SJCRH30 (cell line): ENCODE results near the gene GLS. TPM values are rescaled to one million over a fixed set of nuclear protein-coding genes. Genes with fewer than 3 reads are reported as not detected.

Experiments
- DNase-seq, 2 experiments: peaks; one replicate each; pipeline ENCODE4 v3.0.0-alpha.2; 2015 to 2020
- H3K27ac ChIP-seq: fragments of 250-450 bp; sonication (Bioruptor Pico); 2 replicates; pipeline ENCODE4 v1.5.1; 2020; ENCODE audit warnings: mild to moderate bottlenecking, moderate library complexity
- H3K27me3 ChIP-seq: fragments of 250-450 bp; sonication (Bioruptor Pico); 2 replicates; pipeline ENCODE4 v1.5.1; 2020; ENCODE audit warnings: mild to moderate bottlenecking, moderate library complexity
- H3K36me3 ChIP-seq: fragments of 250-450 bp; sonication (Bioruptor Pico); 2 replicates; pipeline ENCODE4 v1.5.1; 2020; ENCODE audit warnings: mild to moderate bottlenecking, moderate library complexity
- H3K4me1 ChIP-seq: fragments of 250-450 bp; sonication (Bioruptor Pico); 2 replicates; pipeline ENCODE4 v1.5.1; 2020; ENCODE audit warnings: mild to moderate bottlenecking, moderate library complexity
- H3K4me3 ChIP-seq: fragments of 250-450 bp; sonication (Bioruptor Pico); 2 replicates; pipeline ENCODE4 v1.5.1; 2020; ENCODE audit warnings: mild to moderate bottlenecking, moderate library complexity
- H3K9me3 ChIP-seq: fragments of 250-450 bp; sonication (Bioruptor Pico); replicated peaks from 2 replicates; pipeline ENCODE4 v1.5.1; 2020; ENCODE audit warnings: mild to moderate bottlenecking, moderate library complexity
- total RNA-seq: library from RNA; depleted of rRNA; stranded (reverse); fragments of >200 nt; shearing (Covaris generic); gene quantifications from 2 replicates; pipeline ENCODE4 v1.2.3, GENCODE V29; 2014

The GLS gene
- total RNA-seq, 1 experiment from 2014 or later: 283 TPM

GRCh38 chr2:190887089-190887488 lies 6.5 kb downstream of the GLS start:
- no peaks in the 10 kb centered on the region for H3K9me3 ChIP-seq
- no peak overlapping the region for H3K27ac ChIP-seq
- no peak for DNase-seq
- peaks cover 34% of the 10 kb centered on the region for H3K4me1 ChIP-seq
- H3K36me3 ChIP-seq: peaks cover 69% of the 10 kb centered on the region
- no peaks in the 10 kb centered on the region for H3K27me3 ChIP-seq
- no peak overlapping the region for H3K4me3 ChIP-seq

GRCh38 chr2:190888449-190888848 lies 7.8 kb downstream of the GLS start:
- peaks cover 27% of the 10 kb centered on the region for H3K4me1 ChIP-seq
- H3K4me3 ChIP-seq: no peak overlapping the region
- H3K36me3 ChIP-seq: peaks cover 74% of the 10 kb centered on the region
- no peak for DNase-seq
- H3K9me3 ChIP-seq: no peaks in the 10 kb centered on the region
- no peaks in the 10 kb centered on the region for H3K27me3 ChIP-seq
- no peak overlapping the region for H3K27ac ChIP-seq

- Histone ChIP-seq H3K27me3 (no peaks in the 10 kb centered on the region), H3K4me3 (no peak overlapping the region), H3K4me1 (peaks cover 18% of the 10 kb centered on the region), H3K9me3 (no peaks in the 10 kb centered on the region), H3K27ac (no peak overlapping the region), H3K36me3 (peaks cover 71% of the 10 kb centered on the region)
- DNase-seq: no peak
Observed at GRCh38 chr2:190889175-190889943, 8.7 kb downstream of the GLS start.

- Histone ChIP-seq H3K27ac (no peak overlapping the region), H3K27me3 (no peaks in the 10 kb centered on the region), H3K9me3 (no peaks in the 10 kb centered on the region), H3K4me3 (no peak overlapping the region), H3K36me3 (peaks cover 78% of the 10 kb centered on the region), H3K4me1 (0 out of 2 replicates have a peak, but pooled peaks cover under 1% of the 10 kb centered on the region)
- DNase-seq: no peak
Observed at GRCh38 chr2:190891372-190891771, 10.8 kb downstream of the GLS start.

- Histone ChIP-seq H3K36me3 (peaks cover 82% of the 10 kb centered on the region), H3K4me3 (no peak overlapping the region), H3K9me3 (no peaks in the 10 kb centered on the region), H3K27me3 (no peaks in the 10 kb centered on the region), H3K27ac (no peak overlapping the region), H3K4me1 (no peaks in the 10 kb centered on the region)
- DNase-seq: no peak
Observed at GRCh38 chr2:190891889-190892288, 11.3 kb downstream of the GLS start.

- Histone ChIP-seq H3K27me3 (no peaks in the 10 kb centered on the region), H3K4me1 (no peaks in the 10 kb centered on the region), H3K27ac (no peak overlapping the region), H3K9me3 (no peaks in the 10 kb centered on the region), H3K36me3 (peaks cover 82% of the 10 kb centered on the region), H3K4me3 (no peak overlapping the region)
- no peak for DNase-seq
Observed at GRCh38 chr2:190893157-190893556, 12.5 kb downstream of the GLS start.

- no peak for DNase-seq
- H3K27me3 ChIP-seq: no peaks in the 10 kb centered on the region
- no peaks in the 10 kb centered on the region for H3K4me1 ChIP-seq
- H3K9me3 ChIP-seq: no peaks in the 10 kb centered on the region
- H3K36me3 ChIP-seq: peaks cover 87% of the 10 kb centered on the region
- H3K27ac ChIP-seq: no peak overlapping the region
- H3K4me3 ChIP-seq: no peak overlapping the region
Observed at GRCh38 chr2:190896477-190896876, 15.9 kb downstream of the GLS start.

GRCh38 chr2:190903693-190904450 lies 23.3 kb downstream of the GLS start:
- Histone ChIP-seq H3K9me3 (no peaks in the 10 kb centered on the region), H3K4me3 (no peak overlapping the region), H3K4me1 (no peaks in the 10 kb centered on the region), H3K27ac (no peak overlapping the region), H3K27me3 (no peaks in the 10 kb centered on the region), H3K36me3 (peaks cover 92% of the 10 kb centered on the region)
- no peak for DNase-seq

GRCh38 chr2:190904640-190905261 lies 24.1 kb downstream of the GLS start:
- Histone ChIP-seq H3K36me3 (peaks cover 92% of the 10 kb centered on the region), H3K4me3 (no peak overlapping the region), H3K4me1 (no peaks in the 10 kb centered on the region), H3K9me3 (no peaks in the 10 kb centered on the region), H3K27ac (no peak overlapping the region), H3K27me3 (no peaks in the 10 kb centered on the region)
- no peak for DNase-seq

- Histone ChIP-seq H3K4me3 (no peak overlapping the region), H3K27me3 (no peaks in the 10 kb centered on the region), H3K4me1 (no peaks in the 10 kb centered on the region), H3K9me3 (no peaks in the 10 kb centered on the region), H3K27ac (no peak overlapping the region), H3K36me3 (peaks cover 91% of the 10 kb centered on the region)
- no peak for DNase-seq
Observed at GRCh38 chr2:190908532-190908931, 27.9 kb downstream of the GLS start.

- H3K9me3 ChIP-seq: no peaks in the 10 kb centered on the region
- no peaks in the 10 kb centered on the region for H3K27me3 ChIP-seq
- H3K4me3 ChIP-seq: no peak overlapping the region
- H3K36me3 ChIP-seq: peaks cover 91% of the 10 kb centered on the region
- DNase-seq: no peak
- no peak overlapping the region for H3K27ac ChIP-seq
- no peaks in the 10 kb centered on the region for H3K4me1 ChIP-seq
Observed at GRCh38 chr2:190909680-190910079, 29.1 kb downstream of the GLS start.

- Histone ChIP-seq H3K36me3 (peaks cover 87% of the 10 kb centered on the region), H3K27me3 (no peaks in the 10 kb centered on the region), H3K4me3 (no peak overlapping the region), H3K4me1 (no peaks in the 10 kb centered on the region), H3K27ac (no peak overlapping the region), H3K9me3 (no peaks in the 10 kb centered on the region)
- DNase-seq: no peak
Observed at GRCh38 chr2:190910341-190911136, 29.9 kb downstream of the GLS start.

GRCh38 chr2:190911813-190912212 lies 31.2 kb downstream of the GLS start:
- Histone ChIP-seq H3K27me3 (no peaks in the 10 kb centered on the region), H3K4me1 (no peaks in the 10 kb centered on the region), H3K27ac (no peak overlapping the region), H3K4me3 (no peak overlapping the region), H3K36me3 (peaks cover 89% of the 10 kb centered on the region), H3K9me3 (no peaks in the 10 kb centered on the region)
- no peak for DNase-seq

- H3K4me3 ChIP-seq: no peak overlapping the region
- H3K4me1 ChIP-seq: no peaks in the 10 kb centered on the region
- H3K27me3 ChIP-seq: no peaks in the 10 kb centered on the region
- H3K27ac ChIP-seq: no peak overlapping the region
- H3K9me3 ChIP-seq: no peaks in the 10 kb centered on the region
- no peak for DNase-seq
- H3K36me3 ChIP-seq: peaks cover 93% of the 10 kb centered on the region
Observed at GRCh38 chr2:190912726-190913125, 32.1 kb downstream of the GLS start.
